ENCODE measurements around the gene CTNND2.

The CTNND2 gene

GRCh38 chr5:11687498-11687897 lies 216.7 kb downstream of the CTNND2 start:
- H3K18ac ChIP-seq (ENCODE audit: low read depth in 1 of 2, low read length in 2 of 2) = no peak overlapping the region
- H3K23ac ChIP-seq (ENCODE audit: low read length in 2 of 2) = no peak overlapping the region
- no peak overlapping the region for H3K14ac ChIP-seq (ENCODE audit: low read length in 2 of 2)
- 56% methylated on average over 1 of the region's 1 CpG for WGBS
- H3K27ac ChIP-seq (ENCODE audit: low read length, poor library complexity, severe bottlenecking) = no peak overlapping the region
- no peaks in the 10 kb centered on the region for H3K4me1 ChIP-seq (ENCODE audit: control insufficient read depth, insufficient read depth, low read depth, low read length)
- no peaks in the 10 kb centered on the region for H3K27me3 ChIP-seq (ENCODE audit: control insufficient read depth in 1 of 2, insufficient read depth in 1 of 2, low read length in 2 of 2)
- H2BK120ac ChIP-seq (ENCODE audit: low read depth, low read length) = no peak overlapping the region
- H3K4me2 ChIP-seq (ENCODE audit: low read length, poor library complexity, severe bottlenecking) = no peak overlapping the region
- no peak overlapping the region for H2BK12ac ChIP-seq (ENCODE audit: low read length in 2 of 2)
- H2AFZ ChIP-seq (ENCODE audit: low read depth, low read length) = no peak overlapping the region
- no peak overlapping the region for H2BK5ac ChIP-seq (ENCODE audit: low read depth, low read length, poor library complexity, severe bottlenecking)
- H4K8ac ChIP-seq (ENCODE audit: low read length) = no peak overlapping the region
- H3K9ac ChIP-seq (ENCODE audit: low read length) = no peak overlapping the region
- H3K79me1 ChIP-seq (replicated peaks; ENCODE audit: low read length, poor library complexity, severe bottlenecking) = no peaks in the 10 kb centered on the region
- H2BK15ac ChIP-seq (ENCODE audit: low read depth, poor library complexity, severe bottlenecking) = no peak overlapping the region
- H4K91ac ChIP-seq (ENCODE audit: low read length) = no peak overlapping the region
- DNase-seq = no peak
- H3K36me3 ChIP-seq (ENCODE audit: control insufficient read depth in 1 of 2, insufficient read depth in 2 of 2, low read depth in 1 of 2, low read length in 2 of 2) = no peaks in the 10 kb centered on the region
- H3K4me3 ChIP-seq (ENCODE audit: insufficient read depth in 1 of 2, low read depth in 1 of 2, low read length in 2 of 2) = no peak overlapping the region
- no peaks in the 10 kb centered on the region for H3K9me3 ChIP-seq (ENCODE audit: control insufficient read depth, low read length)
- no peak overlapping the region for H3K4ac ChIP-seq (ENCODE audit: low read depth in 1 of 2, low read length in 2 of 2)
- H2AK5ac ChIP-seq (ENCODE audit: low read length, severe bottlenecking) = no peak overlapping the region

- no peak overlapping the region for H3K4me3 ChIP-seq (ENCODE audit: insufficient read depth in 1 of 2, low read depth in 1 of 2, low read length in 2 of 2)
- H3K23ac ChIP-seq (ENCODE audit: low read length in 2 of 2) = no peak overlapping the region
- no peak overlapping the region for H3K4me2 ChIP-seq (ENCODE audit: low read length, poor library complexity, severe bottlenecking)
- H3K27me3 ChIP-seq (ENCODE audit: control insufficient read depth in 1 of 2, insufficient read depth in 1 of 2, low read length in 2 of 2) = no peaks in the 10 kb centered on the region
- no peak overlapping the region for H3K4ac ChIP-seq (ENCODE audit: low read depth in 1 of 2, low read length in 2 of 2)
- 61% methylated on average over 2 of the region's 2 CpGs for WGBS
- no peaks in the 10 kb centered on the region for H3K9me3 ChIP-seq (ENCODE audit: control insufficient read depth, low read length)
- no peak overlapping the region for H2BK120ac ChIP-seq (ENCODE audit: low read depth, low read length)
- no peak overlapping the region for H3K18ac ChIP-seq (ENCODE audit: low read depth in 1 of 2, low read length in 2 of 2)
- no peak for DNase-seq
- no peak overlapping the region for H4K8ac ChIP-seq (ENCODE audit: low read length)
- no peak overlapping the region for H2AFZ ChIP-seq (ENCODE audit: low read depth, low read length)
- no peak overlapping the region for H2BK15ac ChIP-seq (ENCODE audit: low read depth, poor library complexity, severe bottlenecking)
- no peak overlapping the region for H3K14ac ChIP-seq (ENCODE audit: low read length in 2 of 2)
- no peak overlapping the region for H4K91ac ChIP-seq (ENCODE audit: low read length)
- H3K36me3 ChIP-seq (ENCODE audit: control insufficient read depth in 1 of 2, insufficient read depth in 2 of 2, low read depth in 1 of 2, low read length in 2 of 2) = no peaks in the 10 kb centered on the region
- H2BK5ac ChIP-seq (ENCODE audit: low read depth, low read length, poor library complexity, severe bottlenecking) = no peak overlapping the region
- no peaks in the 10 kb centered on the region for H3K4me1 ChIP-seq (ENCODE audit: control insufficient read depth, insufficient read depth, low read depth, low read length)
- no peaks in the 10 kb centered on the region for H3K79me1 ChIP-seq (replicated peaks; ENCODE audit: low read length, poor library complexity, severe bottlenecking)
- H2AK5ac ChIP-seq (ENCODE audit: low read length, severe bottlenecking) = no peak overlapping the region
- H3K27ac ChIP-seq (ENCODE audit: low read length, poor library complexity, severe bottlenecking) = no peak overlapping the region
- H3K9ac ChIP-seq (ENCODE audit: low read length) = no peak overlapping the region
- H2BK12ac ChIP-seq (ENCODE audit: low read length in 2 of 2) = no peak overlapping the region
Observed at GRCh38 chr5:11684607-11685006, 219.6 kb downstream of the CTNND2 start.

GRCh38 chr5:11683666-11684065 lies 220.6 kb downstream of the CTNND2 start:
- H2AFZ ChIP-seq (ENCODE audit: low read depth, low read length) = no peak overlapping the region
- DNase-seq = no peak
- no peak overlapping the region for H2BK12ac ChIP-seq (ENCODE audit: low read length in 2 of 2)
- no peaks in the 10 kb centered on the region for H3K27me3 ChIP-seq (ENCODE audit: control insufficient read depth in 1 of 2, insufficient read depth in 1 of 2, low read length in 2 of 2)
- no peak overlapping the region for H2AK5ac ChIP-seq (ENCODE audit: low read length, severe bottlenecking)
- H3K4me2 ChIP-seq (ENCODE audit: low read length, poor library complexity, severe bottlenecking) = no peak overlapping the region
- H4K91ac ChIP-seq (ENCODE audit: low read length) = no peak overlapping the region
- no peak overlapping the region for H3K4ac ChIP-seq (ENCODE audit: low read depth in 1 of 2, low read length in 2 of 2)
- H2BK120ac ChIP-seq (ENCODE audit: low read depth, low read length) = no peak overlapping the region
- no peak overlapping the region for H3K14ac ChIP-seq (ENCODE audit: low read length in 2 of 2)
- no peak overlapping the region for H2BK15ac ChIP-seq (ENCODE audit: low read depth, poor library complexity, severe bottlenecking)
- no peak overlapping the region for H4K8ac ChIP-seq (ENCODE audit: low read length)
- 71% methylated on average over 1 of the region's 2 CpGs for WGBS
- no peaks in the 10 kb centered on the region for H3K36me3 ChIP-seq (ENCODE audit: control insufficient read depth in 1 of 2, insufficient read depth in 2 of 2, low read depth in 1 of 2, low read length in 2 of 2)
- H3K4me1 ChIP-seq (ENCODE audit: control insufficient read depth, insufficient read depth, low read depth, low read length) = no peaks in the 10 kb centered on the region
- H3K27ac ChIP-seq (ENCODE audit: low read length, poor library complexity, severe bottlenecking) = no peak overlapping the region
- no peak overlapping the region for H2BK5ac ChIP-seq (ENCODE audit: low read depth, low read length, poor library complexity, severe bottlenecking)
- H3K4me3 ChIP-seq (ENCODE audit: insufficient read depth in 1 of 2, low read depth in 1 of 2, low read length in 2 of 2) = no peak overlapping the region
- no peaks in the 10 kb centered on the region for H3K79me1 ChIP-seq (replicated peaks; ENCODE audit: low read length, poor library complexity, severe bottlenecking)
- no peak overlapping the region for H3K9ac ChIP-seq (ENCODE audit: low read length)
- peaks cover 3% of the 10 kb centered on the region for H3K9me3 ChIP-seq (ENCODE audit: control insufficient read depth, low read length)
- H3K18ac ChIP-seq (ENCODE audit: low read depth in 1 of 2, low read length in 2 of 2) = no peak overlapping the region
- no peak overlapping the region for H3K23ac ChIP-seq (ENCODE audit: low read length in 2 of 2)

- WGBS = 71% methylated on average over 4 of the region's 4 CpGs
- Histone ChIP-seq H2BK5ac (ENCODE audit: low read depth, low read length, poor library complexity, severe bottlenecking) (no peak overlapping the region), H2BK12ac (ENCODE audit: low read length in 2 of 2) (no peak overlapping the region), H3K27me3 (ENCODE audit: control insufficient read depth in 1 of 2, insufficient read depth in 1 of 2, low read length in 2 of 2) (no peaks in the 10 kb centered on the region), H3K4me1 (ENCODE audit: control insufficient read depth, insufficient read depth, low read depth, low read length) (no peaks in the 10 kb centered on the region), H4K91ac (ENCODE audit: low read length) (no peak overlapping the region), H3K36me3 (ENCODE audit: control insufficient read depth in 1 of 2, insufficient read depth in 2 of 2, low read depth in 1 of 2, low read length in 2 of 2) (no peaks in the 10 kb centered on the region), H3K4me2 (ENCODE audit: low read length, poor library complexity, severe bottlenecking) (no peak overlapping the region), H3K4me3 (ENCODE audit: insufficient read depth in 1 of 2, low read depth in 1 of 2, low read length in 2 of 2) (no peak overlapping the region), H2BK120ac (ENCODE audit: low read depth, low read length) (no peak overlapping the region), H3K23ac (ENCODE audit: low read length in 2 of 2) (no peak overlapping the region), H2BK15ac (ENCODE audit: low read depth, poor library complexity, severe bottlenecking) (no peak overlapping the region), H2AFZ (ENCODE audit: low read depth, low read length) (no peak overlapping the region), H3K9ac (ENCODE audit: low read length) (no peak overlapping the region), H4K8ac (ENCODE audit: low read length) (no peak overlapping the region), H3K79me1 (replicated peaks; ENCODE audit: low read length, poor library complexity, severe bottlenecking) (no peaks in the 10 kb centered on the region), H3K18ac (ENCODE audit: low read depth in 1 of 2, low read length in 2 of 2) (no peak overlapping the region), H2AK5ac (ENCODE audit: low read length, severe bottlenecking) (no peak overlapping the region), H3K27ac (ENCODE audit: low read length, poor library complexity, severe bottlenecking) (no peak overlapping the region), H3K4ac (ENCODE audit: low read depth in 1 of 2, low read length in 2 of 2) (no peak overlapping the region), H3K14ac (ENCODE audit: low read length in 2 of 2) (no peak overlapping the region), H3K9me3 (ENCODE audit: control insufficient read depth, low read length) (peaks cover 5% of the 10 kb centered on the region)
- DNase-seq = no peak
Observed at GRCh38 chr5:11681796-11682195, 222.4 kb downstream of the CTNND2 start.
